C4-2B (cell line): ENCODE measurements around the gene GANAB.
"Not testable (repeated sequence)": the region's sequence is repeated elsewhere in the genome, so short reads cannot be mapped to it uniquely, and the experiment has no call there.

Source experiments
- H3K27ac ChIP-seq: fragments of 450-650 bp; 2 replicates; pipeline ENCODE4 v1.5.1; 2017
- CTCF ChIP-seq: fragments of 450-650 bp; conservative IDR thresholded peaks from 2 replicates; pipeline ENCODE4 v1.5.1; 2017; ENCODE audit warnings: mild to moderate bottlenecking
- ZFX ChIP-seq: fragments of 450-650 bp; IDR thresholded peaks from 2 replicates; pipeline ENCODE4 v1.6.1; 2017

GANAB gene

DNA sequence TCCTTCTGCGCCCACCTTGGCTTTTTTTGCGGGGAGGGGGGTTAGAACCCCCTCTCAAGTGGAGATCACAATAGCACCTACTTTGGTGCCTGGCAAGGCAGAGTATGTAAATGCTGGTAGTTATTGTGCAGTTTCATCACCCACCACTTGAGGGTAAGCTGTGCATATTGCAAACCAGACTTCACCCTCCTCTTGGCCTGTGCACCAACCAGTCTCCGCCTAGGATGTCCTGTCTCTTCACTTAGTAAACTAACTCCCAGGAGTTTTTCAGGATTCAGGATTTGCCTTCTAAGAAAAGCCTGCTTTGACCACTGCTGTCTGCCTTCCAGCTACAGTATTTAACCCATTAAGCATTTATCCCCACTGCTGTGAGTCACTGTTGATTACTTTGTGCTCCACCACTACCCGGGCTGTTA is 34.4 kb upstream of the GANAB start:
- no peak overlapping the region for H3K27ac ChIP-seq
- TF ChIP-seq ZFX (no peak), CTCF (no peak; the same call in 1 of the 2 replicates)

DNA sequence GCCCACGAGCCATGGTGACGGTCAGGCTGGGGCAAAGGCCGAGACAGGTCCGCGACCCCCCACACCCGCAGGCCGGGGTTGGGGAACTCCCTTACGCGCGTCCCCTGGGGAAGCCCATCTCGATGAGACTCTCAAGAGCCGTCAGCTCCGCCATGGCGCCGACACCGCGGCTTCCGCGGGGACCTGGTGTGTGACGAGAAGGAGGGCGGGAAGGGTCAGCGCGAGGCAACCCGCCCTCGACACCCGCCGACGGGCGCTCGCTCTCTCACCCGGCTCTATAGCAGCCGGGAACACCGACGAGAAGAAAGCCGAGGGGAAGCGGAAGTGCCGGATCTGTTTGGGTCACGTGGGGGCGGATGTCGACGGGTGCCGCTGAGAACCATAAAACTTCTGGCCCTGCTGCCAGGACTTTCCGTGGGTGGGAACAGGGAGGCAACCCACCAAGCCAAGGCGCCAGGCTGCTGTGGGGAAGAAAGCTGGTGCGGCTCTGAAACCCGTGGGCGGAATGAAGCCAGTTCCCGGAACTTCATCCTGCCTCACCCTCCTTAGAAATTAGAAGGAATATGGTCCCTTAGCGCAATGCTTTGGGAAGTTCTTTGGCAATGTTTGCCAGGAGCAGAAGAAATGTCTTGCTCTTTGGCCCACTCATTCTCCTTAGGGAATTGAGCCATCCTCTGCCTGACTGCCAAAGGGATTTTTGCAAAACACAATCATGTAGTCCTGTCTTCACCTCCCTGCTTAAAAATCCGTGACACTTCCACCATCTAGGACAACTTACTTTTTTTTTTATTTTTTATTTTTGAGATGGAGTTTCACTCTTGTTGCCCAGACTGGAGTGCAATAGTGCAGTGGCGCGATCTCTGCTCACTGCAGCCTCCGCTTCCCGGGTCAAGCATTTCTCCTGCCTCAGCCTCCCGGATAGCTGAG is 32.6 kb upstream of the GANAB start, which contains the start of gene UBXN1:
TSS of gene UBXN1 (minus strand) at position 304 of the 927 bp plus-strand sequence. CDS start at position 154, 150 bp downstream.
- peak within 1 kb of the TSS; percentile 83 for H3K27ac ChIP-seq
- TF ChIP-seq CTCF, result no peak
- no peak for TF ChIP-seq ZFX

- H3K27ac ChIP-seq, result peak overlapping the region; percentile 83
- TF ChIP-seq CTCF (no peak), ZFX (no peak)
Observed at GRCh38 chr11:62678433-62678769, 32.0 kb upstream of the GANAB start.

DNA sequence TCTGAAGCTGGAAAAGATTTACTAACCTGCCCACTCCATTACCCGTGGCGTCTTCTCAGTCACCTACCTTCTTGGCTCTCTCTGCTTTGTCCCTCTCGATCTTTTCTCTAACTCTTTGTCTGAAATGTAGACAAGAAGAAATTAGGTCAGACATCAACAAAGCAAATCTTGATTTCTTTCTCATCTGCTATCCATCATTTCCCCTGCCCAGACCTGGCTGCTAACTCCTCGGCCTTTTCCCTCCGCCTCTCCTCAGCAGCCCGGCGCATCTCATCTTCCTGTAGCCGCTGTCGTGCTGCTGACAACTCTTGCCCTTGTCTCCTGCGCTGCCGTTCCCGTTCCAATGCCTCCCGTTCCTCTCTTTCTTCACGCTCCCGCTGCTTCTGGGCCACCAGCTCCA is 31.3 kb upstream of the GANAB start:
- TF ChIP-seq CTCF, result no peak
- no peak for TF ChIP-seq ZFX
- H3K27ac ChIP-seq, result peak overlapping the region; percentile 83

- peak overlapping the region; percentile 83; the same call in 1 of the 2 replicates for H3K27ac ChIP-seq
- no peak for TF ChIP-seq ZFX
- TF ChIP-seq CTCF, result no peak
Observed at GRCh38 chr11:62677156-62677555, 30.7 kb upstream of the GANAB start.

- TF ChIP-seq CTCF, result no peak
- TF ChIP-seq ZFX, result no peak
- H3K27ac ChIP-seq, result no peak overlapping the region; the same call in 1 of the 2 replicates
Observed at GRCh38 chr11:62676698-62677097, 30.3 kb upstream of the GANAB start.

GRCh38 chr11:62675415-62675814 is 29.0 kb upstream of the GANAB start:
- not testable (repeated sequence) for H3K27ac ChIP-seq

DNA sequence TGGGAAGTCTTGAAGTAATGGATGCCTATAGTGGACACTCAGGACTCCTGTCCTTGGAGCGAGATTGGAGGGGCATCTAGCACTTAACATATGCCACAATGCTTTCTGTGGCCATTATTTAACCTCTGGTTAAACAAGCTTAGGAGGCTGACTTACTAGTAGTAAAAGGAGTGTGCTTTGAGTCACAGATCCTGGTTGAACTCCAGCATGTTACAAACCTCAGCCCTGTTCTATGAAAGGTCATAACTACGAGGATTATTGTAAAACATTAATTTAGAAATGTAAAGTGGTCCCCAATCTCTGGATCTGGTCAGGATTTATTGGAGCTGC is 26.7 kb upstream of the GANAB start:
- H3K27ac ChIP-seq, result peak overlapping the region; percentile 98

More for the DNA sequence above, 26.7 kb upstream of the GANAB start:
- TF ChIP-seq ZFX, result no peak
- TF ChIP-seq CTCF, result no peak
